HepG2 (cell line): ENCODE measurements around the gene C5orf24. TPM values are rescaled to one million over a fixed set of nuclear protein-coding genes. Genes with fewer than 3 reads are reported as not detected.

ENCODE experiments used
- ARNT ChIP-seq: fragments of 450-650 bp; IDR thresholded peaks from 2 replicates; pipeline ENCODE4 v1.6.1; 2017
- ATF1 ChIP-seq: IDR thresholded peaks from 2 replicates; pipeline ENCODE4 v1.6.1; 2016; ENCODE audit warnings: mild to moderate bottlenecking, control low read depth
- BRF2 ChIP-seq: sonication (generic); formaldehyde crosslinking; IDR thresholded peaks from 2 replicates; pipeline ENCODE4 v1.8.1; 2022; ENCODE audit warnings: mild to moderate bottlenecking, missing genetic modification reagents
- CBFB ChIP-seq: sonication (generic); formaldehyde crosslinking; IDR thresholded peaks from 2 replicates; pipeline ENCODE4 v1.4.0; 2020; ENCODE audit warnings: missing genetic modification reagents
- CBX2 ChIP-seq, 2 experiments: fragments of 200-600 bp in 1 of 2; sonication (generic); formaldehyde crosslinking in 1 of 2; IDR thresholded peaks; 2 replicates each; pipeline versions ENCODE4 v1.7.0 to v1.8.1; 2018 to 2022; ENCODE audit warnings: low read depth in 2 of 2, low read length in 1 of 2, mild to moderate bottlenecking in 1 of 2, missing genetic modification reagents in 1 of 2
- CCAR2 ChIP-seq: fragments of 200-400 bp; formaldehyde crosslinking; optimal IDR thresholded peaks from 2 replicates; pipeline ENCODE3; 2018; ENCODE audit warnings: low read depth, mild to moderate bottlenecking, low read length, moderate library complexity
- EHMT2 ChIP-seq: fragments of 200-600 bp; sonication (generic); IDR thresholded peaks from 2 replicates; pipeline ENCODE4 v1.7.0; 2017; ENCODE audit warnings: antibody characterized with exemption, low read depth, low read length, borderline replicate concordance
- FOXP1 ChIP-seq, 2 experiments: fragments of 450-650 bp in 1 of 2; IDR thresholded peaks; 2 replicates each; pipeline ENCODE4 v1.6.1; 2017 to 2018; ENCODE audit warnings: antibody characterized with exemption in 1 of 2
- PHF5A ChIP-seq: IDR thresholded peaks from one replicate; pipeline ENCODE4 v1.6.1; 2018; ENCODE audit warnings: low read depth, missing genetic modification reagents; ENCODE audit not compliant: unreplicated experiment
- RAD21 ChIP-seq: fragments of 450-650 bp; formaldehyde crosslinking; IDR thresholded peaks from 2 replicates; pipeline ENCODE4 v1.5.0; 2020; ENCODE audit warnings: mild to moderate bottlenecking
- RAD51 ChIP-seq: fragments of 450-650 bp; IDR thresholded peaks from 2 replicates; pipeline ENCODE4 v1.6.1; 2016; ENCODE audit warnings: borderline replicate concordance
- RCOR2 ChIP-seq: IDR thresholded peaks from 2 replicates; pipeline ENCODE4 v1.6.1; 2016; ENCODE audit warnings: missing biosample characterization, missing genetic modification reagents
- SNAPC2 ChIP-seq: sonication (generic); formaldehyde crosslinking; IDR thresholded peaks from 2 replicates; pipeline ENCODE4 v1.8.1; 2022; ENCODE audit warnings: mild to moderate bottlenecking, missing genetic modification reagents
- SNAPC5 ChIP-seq: sonication (generic); formaldehyde crosslinking; IDR thresholded peaks from 2 replicates; pipeline ENCODE4 v1.8.1; 2023; ENCODE audit warnings: mild to moderate bottlenecking, missing genetic modification reagents, borderline replicate concordance
- SRF ChIP-seq: IDR thresholded peaks from 2 replicates; pipeline ENCODE4 v1.6.1; 2011; ENCODE audit warnings: mild to moderate bottlenecking, low read depth, low read length, moderate library complexity
- ZFYVE20 ChIP-seq: sonication (generic); formaldehyde crosslinking; IDR thresholded peaks from 2 replicates; pipeline ENCODE4 v1.8.0; 2023; ENCODE audit warnings: low read depth, mild to moderate bottlenecking, moderate library complexity, missing genetic modification reagents, borderline replicate concordance
- ZNF205 ChIP-seq: IDR thresholded peaks from 2 replicates; pipeline ENCODE4 v1.6.1; 2018; ENCODE audit warnings: missing biosample characterization, missing genetic modification reagents
- ZNF33A ChIP-seq: sonication (generic); formaldehyde crosslinking; IDR thresholded peaks from 2 replicates; pipeline ENCODE4 v1.5.1; 2020; ENCODE audit warnings: missing genetic modification reagents, mild to moderate bottlenecking, moderate library complexity, borderline replicate concordance
- ZNF354B ChIP-seq: sonication (generic); formaldehyde crosslinking; IDR thresholded peaks from 2 replicates; pipeline ENCODE4 v1.8.0; 2022; ENCODE audit warnings: mild to moderate bottlenecking, missing genetic modification reagents
- ZNF619 ChIP-seq: sonication (generic); formaldehyde crosslinking; IDR thresholded peaks from 2 replicates; pipeline ENCODE4 v1.4.0; 2020; ENCODE audit warnings: mild to moderate bottlenecking, missing genetic modification reagents
- ZNF652 ChIP-seq: IDR thresholded peaks from 2 replicates; pipeline ENCODE4 v1.6.1; 2016; ENCODE audit warnings: low read depth, borderline replicate concordance
- ZNF784 ChIP-seq: sonication (generic); formaldehyde crosslinking; IDR thresholded peaks from 2 replicates; pipeline ENCODE4 v1.5.1; 2020; ENCODE audit warnings: missing genetic modification reagents, mild to moderate bottlenecking, borderline replicate concordance
- ZSCAN25 ChIP-seq: sonication (generic); formaldehyde crosslinking; IDR thresholded peaks from 2 replicates; pipeline ENCODE4 v1.8.0; 2022; ENCODE audit warnings: mild to moderate bottlenecking, missing genetic modification reagents
- polyA plus RNA-seq, 8 experiments: library from polyadenylated mRNA; depleted of rRNA in 3 of 8; stranded (reverse) in 7 of 8; unstranded in 1 of 8; fragments of >200 nt; fragmentation: Illumina TruSeq in 4 of 8; extraction: Trizol in 4 of 8; gene quantifications; 2 replicates each; pipeline versions ENCODE4 v1.2.1 to v1.2.3, GENCODE V29; 2011 to 2016; ENCODE audit warnings: low read depth in 4 of 8, missing spikeins in 1 of 8, mixed read lengths in 1 of 8; ENCODE audit not compliant: insufficient read depth in 1 of 8
- total RNA-seq, 5 experiments: library from RNA; depleted of rRNA; stranded (reverse); fragments of >200 nt; fragmentation: Illumina TruSeq; extraction: Trizol; gene quantifications; 2 replicates each; pipeline ENCODE4 v1.2.3, GENCODE V29; 2016; ENCODE audit warnings: low read depth in 1 of 5
- TF ChIP-seq, protein P1 (sequence below): sonication (generic); formaldehyde crosslinking; IDR thresholded peaks from 2 replicates; pipeline ENCODE4 v1.8.0; 2022; ENCODE audit warnings: missing genetic modification reagents, low read depth, mild to moderate bottlenecking, borderline replicate concordance
- TF ChIP-seq, protein P2 (sequence below): sonication (generic); formaldehyde crosslinking; IDR thresholded peaks from 2 replicates; pipeline ENCODE4 v1.4.0; 2020; ENCODE audit warnings: missing genetic modification reagents
- TF ChIP-seq, protein P3 (sequence below): sonication (generic); formaldehyde crosslinking; IDR thresholded peaks from 2 replicates; pipeline ENCODE4 v1.9.0; 2021; ENCODE audit warnings: missing genetic modification reagents, borderline replicate concordance

The C5orf24 gene
- total and polyA plus RNA-seq, 2 of the 13 experiments (the other 11 are each of a cell fraction or from before 2014, with no cell fraction given), result 34.6 to 41.5 TPM

DNA sequence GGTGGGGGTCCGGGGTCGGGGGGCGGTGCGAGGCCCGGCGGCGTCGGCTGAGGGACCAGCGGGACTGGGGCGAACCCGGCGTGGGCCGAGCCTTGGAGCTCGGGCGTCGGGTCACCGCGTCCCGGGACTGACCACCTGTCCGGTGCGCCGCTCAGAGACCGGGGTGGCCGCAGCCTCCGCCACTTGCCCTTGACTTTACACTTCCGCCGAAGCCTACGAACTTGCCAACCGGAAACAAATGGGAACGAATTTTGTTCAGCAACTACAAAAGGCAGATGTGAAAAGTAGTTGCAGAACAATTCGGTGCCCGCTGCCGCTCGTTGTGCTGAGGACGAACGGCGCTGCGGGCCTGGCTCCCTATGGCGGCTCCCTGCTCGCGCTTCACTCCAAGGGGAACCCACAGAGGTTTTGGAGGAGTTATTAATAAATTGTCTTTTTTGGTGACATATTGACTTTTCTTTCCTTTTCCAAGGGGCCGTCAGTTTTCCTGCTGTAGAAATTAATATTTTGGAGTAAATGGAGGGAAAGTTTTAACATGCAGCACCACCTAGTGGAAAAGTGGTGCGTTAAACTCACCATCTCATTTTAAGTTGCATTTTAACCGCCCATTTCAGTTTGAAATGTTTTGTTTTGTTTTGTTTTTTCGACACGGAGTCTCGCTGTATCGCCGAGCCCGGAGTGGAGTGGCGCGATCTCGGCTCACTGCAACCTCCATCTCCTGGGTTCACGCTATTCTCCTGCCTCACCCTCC is 59.7 kb downstream of the C5orf24 start (continued):
- TF ChIP-seq ZSCAN25 (CRISPR knock-in tag), result no peak
- no peak for TF ChIP-seq FOXP1 (IDR thresholded peaks at IDR 0.05)
- TF ChIP-seq FOXP1 (CRISPR knock-in tag; IDR thresholded peaks at IDR 0.05), result no peak
- no peak for TF ChIP-seq ZNF354B (CRISPR knock-in tag)
- peak; percentile 14; the same call in 1 of the 2 replicates for TF ChIP-seq RAD21 (CRISPR knock-in tag)
- TF ChIP-seq ZFYVE20 (CRISPR knock-in tag), result no peak
- TF ChIP-seq, protein P1, sequence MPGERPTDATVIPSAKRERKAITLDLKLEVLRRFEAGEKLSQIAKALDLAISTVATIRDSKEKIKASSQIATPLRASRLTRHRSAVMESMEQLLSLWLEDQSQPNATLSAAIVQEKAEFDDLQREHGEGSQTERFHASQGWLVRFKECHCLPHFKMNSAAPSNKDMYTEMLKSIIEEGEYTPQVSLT, result no peak
- TF ChIP-seq ZNF33A (CRISPR knock-in tag), result no peak
- no peak for TF ChIP-seq ZNF784
- TF ChIP-seq ZNF652 (CRISPR knock-in tag), result no peak
- no peak for TF ChIP-seq EHMT2
- no peak for TF ChIP-seq RCOR2 (CRISPR knock-in tag)
- TF ChIP-seq, protein P2, sequence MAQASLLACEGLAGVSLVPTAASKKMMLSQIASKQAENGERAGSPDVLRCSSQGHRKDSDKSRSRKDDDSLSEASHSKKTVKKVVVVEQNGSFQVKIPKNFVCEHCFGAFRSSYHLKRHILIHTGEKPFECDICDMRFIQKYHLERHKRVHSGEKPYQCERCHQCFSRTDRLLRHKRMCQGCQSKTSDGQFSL (CRISPR knock-in tag), result no peak
- no peak for TF ChIP-seq ZNF619 (CRISPR knock-in tag)
- TF ChIP-seq BRF2 (CRISPR knock-in tag), result no peak
- TF ChIP-seq ARNT, result no peak
- no peak for TF ChIP-seq CBFB (CRISPR knock-in tag)
- TF ChIP-seq SNAPC5 (CRISPR knock-in tag), result no peak
- TF ChIP-seq SRF, result no peak
- no peak for TF ChIP-seq CBX2 (IDR thresholded peaks at IDR 0.05; ENCODE audit: low read depth, low read length)
- TF ChIP-seq CBX2 (CRISPR knock-in tag; IDR thresholded peaks at IDR 0.05; ENCODE audit: low read depth), result no peak
- TF ChIP-seq ZNF205 (CRISPR knock-in tag), result no peak
- no peak for TF ChIP-seq PHF5A (CRISPR knock-in tag)
- TF ChIP-seq, protein P3, sequence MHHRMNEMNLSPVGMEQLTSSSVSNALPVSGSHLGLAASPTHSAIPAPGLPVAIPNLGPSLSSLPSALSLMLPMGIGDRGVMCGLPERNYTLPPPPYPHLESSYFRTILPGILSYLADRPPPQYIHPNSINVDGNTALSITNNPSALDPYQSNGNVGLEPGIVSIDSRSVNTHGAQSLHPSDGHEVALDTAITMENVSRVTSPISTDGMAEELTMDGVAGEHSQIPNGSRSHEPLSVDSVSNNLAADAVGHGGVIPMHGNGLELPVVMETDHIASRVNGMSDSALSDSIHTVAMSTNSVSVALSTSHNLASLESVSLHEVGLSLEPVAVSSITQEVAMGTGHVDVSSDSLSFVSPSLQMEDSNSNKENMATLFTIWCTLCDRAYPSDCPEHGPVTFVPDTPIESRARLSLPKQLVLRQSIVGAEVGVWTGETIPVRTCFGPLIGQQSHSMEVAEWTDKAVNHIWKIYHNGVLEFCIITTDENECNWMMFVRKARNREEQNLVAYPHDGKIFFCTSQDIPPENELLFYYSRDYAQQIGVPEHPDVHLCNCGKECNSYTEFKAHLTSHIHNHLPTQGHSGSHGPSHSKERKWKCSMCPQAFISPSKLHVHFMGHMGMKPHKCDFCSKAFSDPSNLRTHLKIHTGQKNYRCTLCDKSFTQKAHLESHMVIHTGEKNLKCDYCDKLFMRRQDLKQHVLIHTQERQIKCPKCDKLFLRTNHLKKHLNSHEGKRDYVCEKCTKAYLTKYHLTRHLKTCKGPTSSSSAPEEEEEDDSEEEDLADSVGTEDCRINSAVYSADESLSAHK (CRISPR knock-in tag), result no peak
- TF ChIP-seq RAD51, result no peak
- no peak for TF ChIP-seq ATF1
- no peak for TF ChIP-seq SNAPC2 (CRISPR knock-in tag)
- no peak for TF ChIP-seq CCAR2
